Mesenchymal stem cell (in vitro differentiated cells and primary cell): ENCODE results near the gene RRP8.

ENCODE experiments used
- DNase-seq: peaks from one replicate; pipeline ENCODE4 v3.0.0-alpha.2; 2013
- H2AFZ ChIP-seq: one replicate; pipeline ENCODE4 v1.6.1; 2013; ENCODE audit warnings: low read depth, mild to moderate bottlenecking, control low read depth, inconsistent platforms, low read length, moderate library complexity
- H2AK5ac ChIP-seq: 2 replicates; pipeline ENCODE4 v1.6.1; 2013; ENCODE audit warnings: low read length, moderate library complexity, mild to moderate bottlenecking, inconsistent platforms; ENCODE audit not compliant: severe bottlenecking
- H2BK120ac ChIP-seq: one replicate; pipeline ENCODE4 v1.6.1; 2013; ENCODE audit warnings: low read depth, mild to moderate bottlenecking, inconsistent platforms, low read length, moderate library complexity
- H2BK12ac ChIP-seq, 2 experiments: one replicate each; pipeline ENCODE4 v1.6.1; 2013; ENCODE audit warnings: inconsistent platforms in 2 of 2, low read length in 2 of 2, mild to moderate bottlenecking in 2 of 2, moderate library complexity in 2 of 2, control low read depth in 1 of 2
- H2BK15ac ChIP-seq: one replicate; pipeline ENCODE4 v1.6.1; 2013; ENCODE audit warnings: mild to moderate bottlenecking, low read depth, inconsistent platforms; ENCODE audit not compliant: poor library complexity, severe bottlenecking
- H2BK5ac ChIP-seq: 2 replicates; pipeline ENCODE4 v1.6.1; 2013; ENCODE audit warnings: low read depth, mild to moderate bottlenecking, low read length, control low read depth, inconsistent platforms; ENCODE audit not compliant: poor library complexity, severe bottlenecking
- H3K14ac ChIP-seq, 2 experiments: one replicate each; pipeline ENCODE4 v1.6.1; 2013; ENCODE audit warnings: inconsistent platforms in 2 of 2, low read length in 2 of 2, control low read depth in 1 of 2, mild to moderate bottlenecking in 1 of 2, moderate library complexity in 1 of 2
- H3K18ac ChIP-seq, 2 experiments: one replicate each; pipeline ENCODE4 v1.6.1; 2013; ENCODE audit warnings: inconsistent platforms in 2 of 2, low read length in 2 of 2, control low read depth in 1 of 2, low read depth in 1 of 2, mild to moderate bottlenecking in 1 of 2
- H3K23ac ChIP-seq, 2 experiments: one replicate each; pipeline ENCODE4 v1.6.1; 2013; ENCODE audit warnings: inconsistent platforms in 2 of 2, low read length in 2 of 2, mild to moderate bottlenecking in 2 of 2, moderate library complexity in 2 of 2, control low read depth in 1 of 2
- H3K27ac ChIP-seq: 2 replicates; pipeline ENCODE4 v1.5.1; 2013; ENCODE audit warnings: mild to moderate bottlenecking, moderate library complexity, low read length, control low read depth, inconsistent platforms; ENCODE audit not compliant: poor library complexity, severe bottlenecking
- H3K27me3 ChIP-seq, 2 experiments: 2 replicates each; pipeline versions ENCODE4 v1.6.1 to v1.7.0; 2013; ENCODE audit warnings: low read length in 2 of 2, mild to moderate bottlenecking in 2 of 2, moderate library complexity in 2 of 2, control low read depth in 1 of 2, inconsistent platforms in 1 of 2; ENCODE audit not compliant: control insufficient read depth in 1 of 2, insufficient read depth in 1 of 2
- H3K36me3 ChIP-seq, 2 experiments: 2 replicates each; pipeline versions ENCODE4 v1.6.1 to v1.7.0; 2013; ENCODE audit warnings: low read length in 2 of 2, control low read depth in 1 of 2, inconsistent platforms in 1 of 2, low read depth in 1 of 2, mild to moderate bottlenecking in 1 of 2; ENCODE audit not compliant: insufficient read depth in 2 of 2, control insufficient read depth in 1 of 2
- H3K4ac ChIP-seq, 2 experiments: one replicate each; pipeline ENCODE4 v1.6.1; 2013; ENCODE audit warnings: inconsistent platforms in 2 of 2, low read length in 2 of 2, mild to moderate bottlenecking in 2 of 2, moderate library complexity in 2 of 2, control low read depth in 1 of 2, low read depth in 1 of 2
- H3K4me1 ChIP-seq: 2 replicates; pipeline ENCODE4 v1.6.1; 2013; ENCODE audit warnings: low read depth, low read length, control low read depth; ENCODE audit not compliant: control insufficient read depth, insufficient read depth
- H3K4me2 ChIP-seq: 2 replicates; pipeline ENCODE4 v1.6.1; 2013; ENCODE audit warnings: low read length, mild to moderate bottlenecking, inconsistent platforms; ENCODE audit not compliant: poor library complexity, severe bottlenecking
- H3K4me3 ChIP-seq, 2 experiments: 2 replicates each; pipeline versions ENCODE4 v1.5.1 to v1.7.0; 2013; ENCODE audit warnings: low read length in 2 of 2, mild to moderate bottlenecking in 2 of 2, control low read depth in 1 of 2, low read depth in 1 of 2; ENCODE audit not compliant: insufficient read depth in 1 of 2
- H3K79me1 ChIP-seq: replicated peaks from 2 replicates; pipeline ENCODE4 v1.6.1; 2013; ENCODE audit warnings: mild to moderate bottlenecking, control low read depth, low read length, inconsistent platforms; ENCODE audit not compliant: poor library complexity, severe bottlenecking
- H3K9ac ChIP-seq: 2 replicates; pipeline ENCODE4 v1.7.0; 2013; ENCODE audit warnings: mild to moderate bottlenecking, low read length, moderate library complexity
- H3K9me3 ChIP-seq: 2 replicates; pipeline ENCODE4 v1.7.0; 2013; ENCODE audit warnings: mild to moderate bottlenecking, low read length; ENCODE audit not compliant: control insufficient read depth
- H4K8ac ChIP-seq: one replicate; pipeline ENCODE4 v1.6.1; 2013; ENCODE audit warnings: inconsistent platforms, mild to moderate bottlenecking, low read length, moderate library complexity
- H4K91ac ChIP-seq: one replicate; pipeline ENCODE4 v1.6.1; 2013; ENCODE audit warnings: mild to moderate bottlenecking, low read length, inconsistent platforms
- WGBS: methylation state at CpG from one replicate; pipeline ENCODE4 v1.1.7; 2013; ENCODE audit warnings: mixed read lengths; 5-methylcytosine and 5-hydroxymethylcytosine counted together

The RRP8 gene

DNA sequence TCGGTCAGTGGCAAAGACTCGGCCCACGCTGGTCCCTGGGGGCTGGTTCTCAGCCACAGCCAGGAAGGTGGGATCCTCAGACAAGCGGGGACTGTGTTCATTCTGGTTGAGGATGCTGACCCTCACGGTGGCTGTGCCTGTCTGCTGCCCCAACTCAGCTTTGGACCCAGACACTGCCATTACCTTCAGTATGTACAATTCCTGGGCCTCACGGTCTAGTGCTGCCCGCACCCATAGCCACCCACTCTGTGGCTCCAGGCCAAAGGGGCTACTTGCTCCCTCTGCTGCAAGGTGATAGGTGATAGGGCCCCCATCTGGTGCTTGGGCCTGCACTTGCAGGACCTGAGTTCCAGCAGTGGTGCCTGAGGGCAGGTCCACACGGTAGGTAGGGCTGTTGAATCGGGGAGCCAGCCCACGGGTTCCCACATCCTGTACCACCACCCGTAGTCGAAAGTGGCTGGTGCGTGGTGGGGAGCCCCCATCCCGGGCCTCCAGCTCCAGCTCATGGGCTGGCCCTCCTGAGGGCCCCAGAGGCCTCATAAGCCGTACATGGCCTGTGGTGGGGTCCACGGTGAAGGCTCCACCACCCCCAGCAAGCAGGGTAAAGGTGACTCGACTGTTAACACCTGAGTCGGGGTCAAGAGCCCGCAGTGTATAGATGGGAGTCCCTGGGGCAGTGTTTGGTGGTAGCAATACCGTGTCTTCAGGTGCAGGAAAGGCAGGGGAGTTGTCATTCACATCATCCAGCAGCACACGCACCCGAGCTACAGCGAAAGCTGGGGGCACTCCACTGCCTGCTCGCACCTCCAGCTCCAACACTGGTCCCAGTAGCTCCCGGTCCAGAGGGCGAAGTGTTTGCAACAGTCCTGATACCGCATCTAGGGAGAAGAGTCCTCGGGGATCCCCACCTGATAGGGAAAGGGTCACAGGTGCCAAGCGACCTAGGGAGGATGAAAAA lies 29.0 kb upstream of the RRP8 start:
- H3K14ac ChIP-seq = no peak overlapping the region
- H4K8ac ChIP-seq = no peak overlapping the region
- H2BK120ac ChIP-seq = no peak overlapping the region
- H3K9me3 ChIP-seq = no peaks in the 10 kb centered on the region
- H3K18ac ChIP-seq = no peak overlapping the region
- no peak overlapping the region for H3K4ac ChIP-seq
- no peak overlapping the region for H3K4me2 ChIP-seq
- peaks cover 0 to 3% of the 10 kb centered on the region in 2 experiments for H3K27me3 ChIP-seq
- H4K91ac ChIP-seq = no peak overlapping the region
- H3K23ac ChIP-seq = no peak overlapping the region
- H3K9ac ChIP-seq = no peak overlapping the region
- no peak overlapping the region for H3K4me3 ChIP-seq
- H3K4me1 ChIP-seq = peaks cover 5% of the 10 kb centered on the region
- no peaks in the 10 kb centered on the region for H3K79me1 ChIP-seq
- peak overlapping the region in 1 of 2 experiments; percentile 39 for H2BK12ac ChIP-seq
- WGBS = 94% methylated on average over 29 of the region's 29 CpGs
- H2AK5ac ChIP-seq = no peak overlapping the region
- H3K36me3 ChIP-seq = peaks cover 0 to 31% of the 10 kb centered on the region in 2 experiments
- DNase-seq = no peak
- H2BK5ac ChIP-seq = no peak overlapping the region
- no peak overlapping the region for H2BK15ac ChIP-seq
- no peak overlapping the region for H3K27ac ChIP-seq
- H2AFZ ChIP-seq = no peak overlapping the region

DNA sequence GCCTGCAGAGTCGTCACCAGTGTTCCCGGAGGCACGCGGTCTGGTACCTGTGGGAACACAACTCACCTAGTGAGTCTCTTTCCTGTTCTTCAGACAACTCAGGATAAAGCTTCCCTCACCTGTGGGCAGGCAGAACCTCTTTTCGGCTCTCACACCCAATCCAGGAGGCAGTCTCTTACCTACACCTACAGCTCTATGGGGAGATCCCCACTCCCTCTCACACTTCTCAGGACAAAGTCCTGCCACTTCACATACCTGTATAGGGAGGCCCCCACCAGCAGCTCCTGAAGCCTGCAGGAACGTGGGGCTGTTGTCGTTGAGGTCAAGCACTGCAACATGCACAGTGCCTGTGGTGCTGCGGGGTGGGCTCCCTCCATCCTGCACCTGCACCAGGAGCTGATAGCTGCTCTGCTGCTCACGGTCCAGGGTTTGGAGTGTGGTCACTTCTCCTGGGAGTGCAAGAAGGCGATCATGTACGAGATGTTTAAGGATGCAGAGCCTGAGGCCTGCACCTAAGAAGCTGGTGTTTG lies 28.0 kb upstream of the RRP8 start:
- Histone ChIP-seq H2BK5ac (no peak overlapping the region), H4K91ac (no peak overlapping the region), H3K36me3 (peaks cover 0 to 40% of the 10 kb centered on the region in 2 experiments), H3K4me1 (peaks cover 5% of the 10 kb centered on the region), H3K4me3 (no peak overlapping the region), H2BK15ac (peak overlapping the region; percentile 15), H3K4me2 (no peak overlapping the region), H3K27ac (no peak overlapping the region), H2AK5ac (no peak overlapping the region), H3K4ac (no peak overlapping the region), H3K9me3 (no peaks in the 10 kb centered on the region), H3K9ac (no peak overlapping the region), H3K79me1 (no peaks in the 10 kb centered on the region), H2BK12ac (no peak overlapping the region), H2AFZ (no peak overlapping the region), H2BK120ac (no peak overlapping the region), H4K8ac (peak overlapping the region; percentile 32), H3K18ac (no peak overlapping the region), H3K27me3 (peaks cover 0 to 8% of the 10 kb centered on the region in 2 experiments), H3K14ac (no peak overlapping the region), H3K23ac (no peak overlapping the region)
- no peak for DNase-seq
- 95% methylated on average over 11 of the region's 11 CpGs for WGBS

DNA sequence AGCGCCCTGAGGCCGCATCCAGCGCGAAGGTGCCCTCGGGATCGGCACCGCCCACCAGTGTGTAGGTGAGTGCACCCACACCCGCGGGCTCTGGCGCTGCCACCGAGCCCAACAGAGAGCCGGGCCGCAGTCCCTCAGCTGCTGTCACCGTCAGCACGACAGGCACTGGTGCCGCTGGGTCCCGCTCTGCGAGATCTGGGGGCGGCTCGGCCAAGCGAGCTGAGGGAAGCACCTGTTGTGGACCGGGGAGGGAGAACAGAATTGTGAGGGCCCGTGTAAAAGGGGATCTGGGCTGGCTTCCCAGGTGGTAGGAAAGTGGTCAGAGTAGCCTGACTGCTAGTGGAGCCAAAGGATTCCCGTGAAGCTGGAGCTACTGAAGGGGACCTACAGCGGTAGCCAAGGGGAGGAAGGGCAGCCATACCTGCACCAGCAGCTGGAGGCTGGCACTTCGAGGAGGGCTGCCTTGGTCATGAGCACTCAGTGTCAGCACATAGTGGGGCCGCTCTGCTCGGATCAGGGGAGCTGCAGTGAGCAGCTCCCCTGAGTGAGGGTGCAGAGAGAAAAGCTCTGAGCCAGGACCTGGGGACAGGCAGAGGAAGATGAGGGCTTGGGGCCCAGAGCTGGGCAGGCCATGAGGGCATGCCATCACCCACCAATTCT lies 27.3 kb upstream of the RRP8 start:
- Histone ChIP-seq H3K79me1 (no peaks in the 10 kb centered on the region), H3K36me3 (peaks cover under 1 to 47% of the 10 kb centered on the region in 2 experiments), H2BK12ac (no peak overlapping the region), H4K8ac (peak overlapping the region; percentile 35), H2BK5ac (no peak overlapping the region), H3K4ac (no peak overlapping the region), H3K27me3 (peaks cover 0 to 8% of the 10 kb centered on the region in 2 experiments), H3K9me3 (no peaks in the 10 kb centered on the region), H3K9ac (no peak overlapping the region), H2BK15ac (no peak overlapping the region), H3K14ac (no peak overlapping the region), H2AFZ (no peak overlapping the region), H3K23ac (no peak overlapping the region), H3K4me3 (no peak overlapping the region), H2AK5ac (no peak overlapping the region), H3K27ac (no peak overlapping the region), H2BK120ac (no peak overlapping the region), H3K4me2 (no peak overlapping the region), H4K91ac (peak overlapping the region; percentile 15), H3K18ac (no peak overlapping the region), H3K4me1 (peaks cover 4% of the 10 kb centered on the region)
- no peak for DNase-seq
- 82% methylated on average over 28 of the region's 28 CpGs for whole genome bisulfite sequencing
